T-helper 2 cell treated with Interferon-gamma antibody and Interleukin-4, amounts not matched to agents 100 ng/mL and 5 ng/mL, for 36 hours (primary cell): ENCODE data around the gene NYNRIN. TPM values are rescaled to one million over a fixed set of nuclear protein-coding genes. Genes with fewer than 3 reads are reported as not detected.

Experiments
- intact Hi-C: fragments of 100-400 bp; cut with micrococcal nuclease; formaldehyde crosslinking; loops from one replicate; pipeline ENCODE4 v1.15.1; 2023
- total RNA-seq: library from RNA; stranded (reverse); gene quantifications from 2 replicates; pipeline ENCODE4 v1.2.3, GENCODE V29; 2022

The NYNRIN gene
- total RNA-seq, 1 donor from 2014 or later = 0.14 TPM

DNA sequence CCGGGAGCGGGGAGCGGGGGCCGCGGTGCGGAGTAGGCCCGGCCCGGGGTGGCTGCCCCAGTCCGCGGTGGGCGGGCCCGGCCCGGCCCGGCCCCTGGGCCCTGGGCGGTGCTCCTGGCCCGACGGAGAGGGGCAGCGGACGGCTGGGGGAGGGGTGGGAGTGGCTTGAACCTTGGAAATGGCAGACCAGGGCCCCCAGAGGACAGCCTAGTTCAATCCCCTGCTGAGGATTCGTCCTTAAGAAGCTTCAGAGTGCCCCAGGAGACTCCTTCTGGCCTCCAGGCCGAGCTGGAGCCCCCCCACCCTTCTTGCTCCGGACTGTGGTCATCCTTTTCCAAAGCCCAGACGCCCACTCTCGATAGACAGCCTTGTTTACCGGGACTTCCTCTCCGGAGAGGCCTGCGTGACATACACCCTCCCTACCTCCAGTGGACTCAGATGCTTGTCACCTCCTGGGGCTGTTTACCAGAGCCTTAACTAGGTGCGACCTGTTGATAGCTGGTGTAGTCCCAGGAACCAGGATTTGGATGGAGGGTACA is 31.4 kb downstream of the NYNRIN start:
- intact Hi-C loops = loop anchor here (5.0 to 10.0 kb wide), 2 partner anchors 118 to 315 kb away; partner anchors contain the start of genes DCAF11, LTB4R, LTB4R2 and NRL

DNA sequence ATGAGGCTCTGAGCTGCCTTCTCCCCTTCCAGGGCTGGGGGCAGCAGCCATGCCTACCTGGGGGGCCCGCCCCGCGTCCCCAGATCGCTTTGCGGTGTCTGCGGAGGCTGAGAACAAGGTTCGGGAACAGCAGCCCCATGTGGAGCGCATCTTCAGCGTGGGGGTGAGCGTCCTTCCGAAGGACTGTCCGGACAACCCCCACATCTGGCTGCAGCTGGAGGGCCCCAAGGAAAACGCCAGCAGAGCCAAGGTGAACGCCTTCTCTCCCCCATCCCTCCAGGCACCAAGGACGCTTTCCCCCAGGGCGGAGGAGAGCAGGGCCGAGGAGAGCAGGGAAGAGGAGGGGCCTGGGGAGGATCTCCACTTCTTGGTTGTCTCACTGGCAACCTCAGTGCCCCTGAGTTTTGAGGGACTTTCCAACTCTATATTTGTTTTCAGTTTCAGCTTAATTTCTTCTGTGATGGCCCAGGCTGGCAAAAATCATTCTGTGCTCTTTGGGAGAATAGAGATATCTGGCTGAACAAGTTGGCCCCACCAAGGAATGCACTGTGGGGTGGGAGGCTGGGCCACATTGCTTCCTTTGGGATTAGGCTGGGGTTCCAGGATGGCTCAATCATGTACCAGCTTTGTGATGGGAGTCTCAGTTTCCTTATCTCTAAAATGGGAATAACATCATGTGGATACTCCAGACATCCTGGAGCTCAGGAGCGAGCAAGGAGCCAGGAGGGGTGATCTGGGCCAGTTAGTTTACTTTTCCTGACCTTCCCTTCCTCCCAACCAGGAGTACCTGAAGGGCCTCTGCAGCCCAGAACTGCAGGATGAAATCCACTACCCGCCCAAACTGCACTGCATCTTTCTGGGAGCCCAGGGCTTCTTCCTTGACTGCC is 32.1 kb downstream of the NYNRIN start:
- intact Hi-C loops = loop anchor here (1.0 to 10.0 kb wide), 7 partner anchors 11 to 316 kb away; partner anchors contain the start of genes DCAF11, LTB4R, LTB4R2 and NRL

DNA sequence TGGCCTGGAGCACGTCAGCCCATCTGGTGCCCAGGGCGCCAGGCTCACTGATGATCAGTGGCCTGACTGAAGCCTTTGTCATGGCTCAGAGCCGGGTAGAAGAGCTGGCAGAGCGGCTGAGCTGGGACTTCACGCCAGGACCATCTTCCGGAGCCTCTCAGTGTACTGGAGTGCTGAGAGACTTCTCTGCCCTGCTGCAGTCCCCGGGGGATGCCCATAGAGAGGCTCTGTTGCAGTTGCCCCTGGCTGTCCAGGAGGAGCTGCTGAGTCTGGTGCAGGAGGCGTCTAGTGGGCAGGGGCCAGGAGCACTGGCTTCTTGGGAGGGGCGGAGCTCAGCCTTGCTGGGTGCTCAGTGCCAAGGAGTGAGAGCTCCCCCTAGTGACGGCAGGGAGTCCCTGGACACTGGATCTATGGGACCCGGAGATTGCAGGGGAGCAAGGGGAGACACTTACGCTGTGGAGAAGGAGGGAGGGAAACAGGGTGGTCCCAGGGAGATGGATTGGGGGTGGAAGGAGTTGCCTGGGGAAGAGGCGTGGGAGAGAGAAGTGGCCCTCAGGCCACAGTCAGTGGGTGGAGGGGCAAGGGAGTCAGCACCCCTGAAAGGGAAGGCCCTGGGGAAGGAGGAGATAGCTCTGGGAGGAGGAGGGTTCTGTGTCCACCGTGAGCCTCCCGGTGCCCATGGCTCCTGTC is 32.9 kb downstream of the NYNRIN start:
- intact Hi-C loops = loop anchor here (1.0 to 10.0 kb wide), 7 partner anchors 11 to 317 kb away; partner anchors contain the start of genes DCAF11, LTB4R, LTB4R2 and NRL

DNA sequence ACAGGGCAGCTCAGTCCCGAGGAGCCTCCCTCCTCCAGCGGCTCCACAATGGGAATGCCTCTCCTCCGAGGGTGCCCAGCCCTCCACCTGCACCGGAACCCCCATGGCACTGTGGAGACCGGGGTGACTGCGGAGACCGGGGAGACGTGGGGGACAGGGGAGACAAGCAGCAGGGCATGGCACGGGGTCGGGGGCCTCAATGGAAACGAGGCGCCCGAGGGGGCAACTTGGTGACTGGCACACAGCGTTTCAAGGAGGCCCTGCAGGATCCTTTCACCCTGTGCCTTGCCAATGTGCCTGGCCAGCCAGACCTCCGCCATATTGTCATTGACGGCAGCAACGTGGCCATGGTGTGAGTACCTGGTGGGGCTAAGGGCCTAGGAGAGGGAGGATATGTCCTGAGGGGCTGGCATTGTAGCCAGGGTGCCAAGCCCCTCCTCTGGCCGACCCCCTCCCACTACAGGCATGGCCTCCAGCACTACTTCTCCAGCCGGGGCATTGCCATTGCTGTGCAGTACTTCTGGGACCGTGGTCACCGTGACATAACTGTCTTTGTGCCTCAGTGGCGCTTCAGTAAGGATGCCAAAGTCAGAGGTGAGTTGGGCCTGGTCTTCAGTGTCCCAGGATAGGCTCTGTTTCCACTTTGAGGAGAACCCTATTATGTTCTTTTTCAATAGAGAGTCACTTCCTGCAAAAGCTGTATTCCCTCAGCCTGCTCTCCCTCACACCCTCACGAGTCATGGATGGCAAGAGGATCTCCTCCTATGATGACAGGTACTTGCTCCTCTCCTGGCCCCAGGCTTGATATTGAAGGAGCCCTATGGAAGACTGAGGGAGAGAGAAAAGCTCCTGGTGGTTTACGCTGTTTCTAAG is 33.7 kb downstream of the NYNRIN start:
- intact Hi-C loops = loop anchor here (5.0 to 10.0 kb wide), 2 partner anchors 120 to 318 kb away; partner anchors contain the start of genes DCAF11, LTB4R, LTB4R2 and NRL

DNA sequence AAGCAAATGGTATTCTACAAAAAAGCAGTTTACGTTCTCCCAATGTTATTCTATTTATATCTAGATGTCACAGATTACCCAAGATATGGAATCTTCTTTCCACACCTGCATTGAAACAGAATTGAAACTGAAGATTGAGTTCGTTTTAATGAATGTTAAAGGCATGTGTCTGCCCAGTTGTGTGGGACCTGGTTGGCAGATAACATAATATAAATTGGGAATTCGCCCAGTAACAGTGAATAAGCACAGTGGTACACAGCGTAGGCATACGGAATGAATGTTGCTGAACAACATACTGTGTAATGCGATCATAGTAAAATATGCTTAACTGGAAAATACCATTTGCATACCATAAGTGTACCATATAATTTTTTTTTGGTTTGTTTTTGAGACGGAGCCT is 35.2 kb downstream of the NYNRIN start:
- intact Hi-C loops = loop anchor here (5.0 to 10.0 kb wide), 2 partner anchors 122 to 319 kb away; partner anchors contain the start of genes DCAF11, LTB4R, LTB4R2 and NRL

DNA sequence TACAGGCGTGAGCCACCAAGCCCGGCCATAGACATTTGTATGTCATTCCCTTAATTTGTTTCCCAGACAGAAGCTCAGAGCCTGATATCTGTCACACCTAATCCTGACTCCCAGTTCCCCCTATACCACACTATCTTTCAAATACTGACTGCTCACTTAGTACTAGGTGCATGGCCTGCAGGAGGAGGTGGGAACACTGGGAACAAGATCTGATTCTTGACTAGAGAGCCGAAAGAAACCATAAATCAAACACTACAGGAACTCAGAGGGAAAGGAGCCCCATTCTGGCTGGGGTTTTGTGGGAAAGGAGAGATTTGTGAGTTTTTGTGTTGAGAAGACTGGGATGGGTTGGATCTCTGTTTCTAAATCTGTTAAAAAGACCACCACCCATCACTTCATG is 35.9 kb downstream of the NYNRIN start:
- intact Hi-C loops = loop anchor here (5.0 to 10.0 kb wide), 2 partner anchors 122 to 320 kb away; partner anchors contain the start of genes DCAF11, LTB4R, LTB4R2 and NRL

DNA sequence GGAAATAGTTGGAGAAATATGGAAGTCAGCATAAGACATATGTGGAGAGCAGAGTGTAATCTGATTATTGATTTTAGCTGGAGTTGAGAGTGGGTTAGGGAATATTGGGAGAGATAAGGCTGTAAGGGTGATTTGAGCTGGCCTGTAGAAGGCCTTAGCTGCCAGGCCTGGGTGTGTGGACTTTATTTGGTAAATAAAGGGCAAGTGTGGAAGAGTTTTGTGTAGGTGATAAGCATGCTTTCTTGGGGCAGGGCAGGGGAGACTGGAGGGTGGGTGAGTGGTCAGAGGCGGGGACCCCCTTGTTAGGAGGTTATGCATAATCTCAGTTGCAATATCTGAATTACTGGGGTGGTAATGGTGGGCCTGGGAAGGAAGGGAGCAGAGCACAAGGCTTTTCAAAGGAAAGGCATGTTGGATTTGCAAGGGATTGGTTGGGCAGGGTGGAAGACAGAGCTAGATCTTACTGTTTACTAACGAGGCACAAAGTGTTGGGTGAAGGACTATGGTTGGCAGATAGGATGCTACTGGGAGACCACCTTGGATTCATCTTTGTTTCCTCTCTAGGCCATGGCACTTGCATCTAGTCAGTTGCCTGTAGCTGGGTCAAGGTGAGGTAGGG is 36.5 kb downstream of the NYNRIN start:
- intact Hi-C loops = loop anchor here (10.0 kb wide), 1 partner anchor 320 kb away; the partner anchor contains the start of genes DCAF11 and NRL

DNA sequence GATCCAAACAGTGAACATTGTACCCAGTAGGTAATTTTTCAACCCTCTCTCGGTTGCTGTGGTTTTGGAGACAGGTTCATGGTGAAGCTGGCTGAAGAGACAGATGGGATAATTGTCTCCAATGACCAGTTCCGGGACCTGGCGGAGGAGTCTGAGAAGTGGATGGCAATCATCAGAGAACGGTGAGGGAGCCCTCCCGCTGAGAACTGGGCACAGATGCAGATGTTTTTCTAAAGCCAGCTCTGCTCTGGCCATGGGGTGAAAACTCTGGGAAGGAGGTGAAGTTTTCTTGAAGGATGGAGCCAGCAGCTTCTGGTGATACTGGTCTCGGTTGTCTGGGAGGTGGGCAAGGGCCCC is 37.2 kb downstream of the NYNRIN start:
- intact Hi-C loops = loop anchor here (1.0 to 10.0 kb wide), 2 partner anchors 104 to 321 kb away; partner anchors contain the start of genes DCAF11 and NRL

DNA sequence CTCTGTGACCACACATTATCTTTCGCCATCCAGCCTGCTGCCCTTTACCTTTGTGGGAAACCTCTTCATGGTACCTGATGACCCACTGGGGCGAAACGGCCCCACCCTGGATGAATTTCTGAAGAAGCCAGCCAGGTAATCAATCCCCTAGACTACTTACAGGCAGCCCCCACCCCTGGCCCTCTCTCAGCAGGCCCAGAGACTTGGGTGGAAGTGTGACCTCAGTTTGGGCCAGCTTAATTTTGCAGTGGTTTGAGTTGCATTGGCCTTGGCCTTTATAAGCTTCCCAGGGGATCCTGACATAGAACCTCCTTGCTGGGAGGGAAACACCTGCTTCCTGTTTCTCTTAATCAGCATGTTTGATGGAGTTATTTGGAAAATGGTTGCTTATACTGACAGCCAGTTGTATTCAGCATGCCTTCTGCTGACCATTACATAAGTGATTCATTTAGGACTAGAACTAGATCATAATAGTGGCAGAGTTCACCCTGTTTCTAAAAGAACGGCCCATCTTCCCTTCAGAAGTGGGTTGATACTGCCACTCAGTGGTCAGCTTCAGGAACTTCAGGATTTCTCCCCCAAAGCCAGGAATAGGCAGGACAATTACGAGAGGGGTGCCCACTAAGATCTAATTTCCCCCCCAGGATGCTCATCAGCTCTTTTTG is 37.7 kb downstream of the NYNRIN start:
- intact Hi-C loops = loop anchor here (1.0 to 10.0 kb wide), 2 partner anchors 104 to 322 kb away; partner anchors contain the start of genes DCAF11 and NRL

DNA sequence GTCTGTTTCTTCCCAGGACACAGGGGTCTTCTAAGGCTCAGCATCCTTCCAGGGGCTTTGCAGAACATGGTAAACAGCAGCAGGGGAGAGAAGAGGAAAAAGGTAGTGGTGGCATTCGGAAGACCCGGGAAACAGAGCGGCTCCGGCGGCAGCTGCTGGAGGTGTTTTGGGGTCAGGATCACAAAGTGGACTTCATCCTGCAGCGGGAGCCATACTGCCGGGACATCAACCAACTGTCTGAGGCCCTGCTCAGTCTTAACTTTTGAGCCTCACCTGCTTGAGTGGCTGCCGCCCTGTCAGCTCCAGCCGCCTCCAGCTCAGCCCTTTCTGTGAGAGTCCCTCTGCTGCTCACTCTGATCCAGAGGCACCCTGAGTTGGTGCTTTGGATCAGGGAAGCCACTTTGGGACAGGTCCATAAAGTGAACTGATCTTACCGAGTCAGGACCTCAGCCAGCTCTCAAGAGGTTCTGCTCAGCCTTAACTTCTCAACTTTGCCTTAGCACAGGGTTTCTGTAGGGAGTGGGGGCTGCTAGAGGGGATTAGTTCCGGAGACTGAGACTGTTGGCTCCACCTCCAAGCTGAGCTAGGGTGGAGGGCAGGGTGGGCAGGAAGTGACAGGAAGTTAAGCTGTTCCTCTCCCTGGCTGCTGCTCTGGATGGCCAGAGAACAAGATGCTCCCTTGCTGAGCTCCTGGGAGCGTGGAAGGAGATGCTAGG is 38.4 kb downstream of the NYNRIN start:
- intact Hi-C loops = loop anchor here (10.0 kb wide), 1 partner anchor 322 kb away; the partner anchor contains the start of genes DCAF11 and NRL

DNA sequence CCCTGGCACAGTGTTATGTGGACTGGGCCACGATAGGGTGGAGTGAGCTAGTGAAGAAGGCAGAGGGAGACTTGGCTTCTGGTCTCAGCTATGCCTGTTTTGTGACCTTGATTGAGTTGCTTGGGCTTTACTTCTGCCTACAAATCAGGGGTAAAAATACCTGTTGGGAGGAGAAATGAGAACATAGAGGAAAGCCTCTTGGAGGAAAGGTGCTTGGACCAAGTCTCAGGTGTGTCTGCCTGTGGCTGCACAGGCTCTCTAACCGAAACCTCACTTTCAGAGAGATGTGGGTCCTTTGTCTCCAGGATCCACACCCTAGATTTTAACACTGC is 38.9 kb downstream of the NYNRIN start:
- intact Hi-C loops = loop anchor here (10.0 kb wide), 1 partner anchor 323 kb away; the partner anchor contains the start of genes DCAF11 and NRL

DNA sequence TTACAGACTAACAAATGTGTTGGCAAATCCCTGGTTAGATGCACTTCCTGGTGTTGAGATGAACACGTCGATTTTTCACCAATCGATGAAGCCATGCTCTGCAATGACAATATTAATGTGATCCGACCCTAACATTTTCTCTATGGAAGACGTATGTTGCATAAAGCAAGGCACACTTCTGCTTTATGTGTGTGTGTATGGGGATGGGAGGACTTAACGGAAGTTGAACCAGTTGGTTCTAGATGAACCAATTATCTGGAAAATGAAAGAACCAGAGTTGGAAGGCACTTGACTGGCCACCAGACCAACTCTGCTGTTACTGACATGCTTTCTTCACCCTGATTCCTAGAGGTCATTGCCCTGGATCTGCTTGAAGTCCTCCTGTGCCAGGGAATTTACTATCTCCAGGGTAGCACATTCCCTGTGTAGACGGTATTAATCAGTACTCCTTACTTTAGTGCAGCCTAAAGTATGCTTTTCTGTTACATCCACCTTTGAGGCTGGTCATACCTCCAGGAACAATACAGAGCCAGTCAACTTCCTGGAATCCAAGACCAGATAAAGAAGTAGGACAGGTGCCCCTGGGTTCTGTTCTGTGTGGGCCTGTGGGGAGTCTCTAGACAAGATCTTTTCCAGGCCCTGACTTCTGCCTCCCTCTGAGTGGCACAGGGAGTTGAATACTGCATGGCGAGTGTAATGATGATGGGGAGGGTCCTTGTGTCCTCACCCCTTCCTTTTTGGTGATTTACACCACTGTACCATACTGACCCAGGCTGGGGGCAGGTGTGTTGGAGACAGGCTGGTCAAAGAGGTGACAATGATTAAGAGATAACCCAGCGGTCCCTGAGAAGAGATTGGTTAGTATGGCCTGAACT is 39.7 kb downstream of the NYNRIN start:
- intact Hi-C loops = loop anchor here (10.0 kb wide), 1 partner anchor 324 kb away; the partner anchor contains the start of genes DCAF11 and NRL

DNA sequence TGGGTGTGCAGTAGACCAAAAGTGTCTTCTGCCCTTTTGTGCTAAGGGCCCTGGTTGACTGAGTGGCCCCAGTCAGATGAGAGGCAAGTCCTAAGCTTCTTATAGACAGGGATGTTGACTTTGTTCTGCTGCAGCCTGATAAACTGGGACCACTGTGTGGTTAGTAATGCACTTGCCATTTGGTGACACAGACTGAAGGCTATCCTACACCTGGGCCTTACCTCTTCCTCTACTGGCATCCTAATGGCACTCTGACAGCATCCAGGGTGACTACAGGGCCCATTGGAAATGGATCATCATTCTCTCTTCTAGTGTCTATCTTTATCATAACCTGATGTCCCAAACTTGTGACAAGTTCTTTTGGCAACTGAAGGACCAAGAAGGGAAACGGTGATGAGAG is 40.5 kb downstream of the NYNRIN start:
- intact Hi-C loops = loop anchor here (10.0 kb wide), 1 partner anchor 324 kb away; the partner anchor contains the start of genes DCAF11 and NRL

DNA sequence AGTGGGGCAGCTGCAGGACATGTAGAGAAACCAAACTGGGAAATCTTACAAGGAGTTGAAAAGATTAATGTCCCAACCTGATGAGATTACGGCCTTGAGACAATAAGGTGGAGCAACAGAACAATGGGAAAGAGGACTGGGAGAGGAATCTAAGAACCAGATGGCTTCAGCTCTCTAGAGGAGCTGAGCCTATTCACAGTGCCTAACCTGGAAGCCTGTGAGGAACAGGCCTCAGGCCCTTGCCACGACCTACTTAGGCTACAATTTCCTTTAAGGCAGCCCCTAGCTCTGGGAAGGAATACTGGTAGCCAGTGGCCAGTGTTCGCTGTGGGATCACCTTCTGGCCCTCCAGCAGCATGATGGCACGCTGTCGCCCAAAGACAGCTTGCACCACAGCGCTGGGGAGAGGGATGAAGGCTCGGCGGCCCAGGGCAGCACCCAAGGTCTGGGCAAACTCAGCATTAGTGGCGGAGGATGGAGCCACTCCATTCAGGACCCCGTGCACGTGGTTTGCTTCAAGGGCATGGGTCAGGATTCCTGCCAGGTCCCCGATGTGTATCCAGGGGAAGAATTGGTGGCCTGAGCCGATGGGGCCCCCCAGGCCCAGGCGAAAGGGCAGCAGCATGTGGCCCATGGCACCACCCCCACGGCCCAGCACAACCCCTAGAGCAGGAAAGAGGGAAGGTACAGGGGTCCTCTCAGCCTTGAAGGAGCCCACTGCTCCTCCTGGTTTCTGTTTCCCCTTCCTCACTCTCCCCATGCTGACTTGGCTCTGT is 41.2 kb downstream of the NYNRIN start:
- intact Hi-C loops = loop anchor here (5.0 to 10.0 kb wide), 2 partner anchors 243 to 325 kb away; partner anchors contain the start of genes DCAF11, NRL and TM9SF1

DNA sequence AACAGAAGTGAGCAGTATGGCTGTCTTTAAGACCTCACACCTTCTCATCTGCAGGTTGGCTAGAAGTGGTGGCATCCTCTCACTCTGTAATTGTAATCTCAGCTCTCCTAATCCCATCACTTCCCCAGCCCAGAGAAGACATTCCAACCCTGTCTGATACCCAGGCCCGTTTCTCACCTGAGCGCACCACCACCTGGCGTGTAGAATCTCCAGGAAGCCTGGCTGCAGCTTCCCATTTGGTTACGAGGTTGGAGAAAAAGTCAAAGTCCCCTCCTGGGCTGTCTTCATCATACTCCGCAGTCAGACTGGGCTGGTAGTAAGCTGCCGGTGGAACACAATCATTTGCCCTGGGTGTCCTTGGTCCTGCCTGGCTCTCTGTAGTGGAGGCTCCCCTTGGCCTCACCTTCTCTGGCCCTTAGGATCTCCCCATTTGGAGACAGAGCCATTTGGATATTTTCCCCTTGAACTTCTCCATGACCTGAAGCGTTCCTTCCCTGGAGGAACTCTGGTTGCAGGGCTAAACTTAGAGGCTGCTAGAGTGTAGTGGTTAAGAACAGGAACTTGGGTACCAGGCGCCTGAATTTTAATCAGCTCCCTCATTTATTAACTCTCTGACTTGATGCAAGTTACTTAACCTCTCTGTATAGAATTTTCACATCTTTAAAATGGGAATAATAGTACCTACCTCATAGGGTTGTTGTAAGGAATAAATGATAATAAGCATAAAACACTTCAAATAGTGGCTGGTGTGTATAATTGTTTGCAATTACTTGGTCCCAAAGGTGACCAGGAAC is 42.0 kb downstream of the NYNRIN start:
- intact Hi-C loops = loop anchor here (5.0 kb wide), 1 partner anchor 244 kb away; the partner anchor contains the start of gene TM9SF1

DNA sequence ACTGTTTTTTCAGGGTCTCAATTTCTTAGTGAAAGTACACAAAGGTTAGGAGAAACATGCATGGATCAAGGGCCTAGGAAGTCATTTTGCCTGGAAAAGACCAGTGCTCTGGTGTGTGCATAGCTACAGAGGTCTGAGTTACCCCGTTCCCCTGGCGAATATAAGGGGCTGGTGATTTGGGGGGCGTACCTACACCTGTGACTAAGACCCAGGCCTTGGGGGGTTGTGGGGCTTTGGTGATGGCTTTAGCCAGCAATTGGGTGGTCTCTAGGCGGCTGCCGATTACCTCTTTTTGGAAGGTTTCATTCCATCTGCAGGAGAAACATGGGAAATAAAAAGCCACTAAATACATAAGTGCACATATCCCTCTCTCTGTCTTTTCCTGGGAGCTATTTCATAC is 42.7 kb downstream of the NYNRIN start:
- intact Hi-C loops = loop anchor here (5.0 kb wide), 1 partner anchor 244 kb away; the partner anchor contains the start of gene TM9SF1
